Panc1 (cell line): ENCODE measurements around the gene DDOST. TPM values are rescaled to one million over a fixed set of nuclear protein-coding genes. Genes with fewer than 3 reads are reported as not detected.

ENCODE experiments used
- ATAC-seq: fragments of 200-7000 bp; cut with Tn5 transposase; 2 replicates; pipeline ENCODE4 v1.9.1; 2020; ENCODE audit warnings: mild to moderate bottlenecking, moderate library complexity
- BruUV-seq: library from RNA; stranded (reverse); fragments of 400-500 nt; replicated peaks from 2 replicates; lab custom pipeline; 2021; lab: Mats Ljungman, UMichigan
- CTCF ChIA-PET: fragments of 300-600 bp; sonication (Branson Sonifier 250); formaldehyde crosslinking; loops from one replicate; lab custom pipeline; 2022; ENCODE audit warnings: antibody characterized with exemption; lab: Charles Lee
- POLR2A ChIA-PET: fragments of 300-600 bp; sonication (Branson Sonifier 250); formaldehyde crosslinking; loops from one replicate; lab custom pipeline; 2022; ENCODE audit warnings: antibody characterized with exemption; lab: Charles Lee
- DNase-seq: peaks from one replicate; pipeline ENCODE4 v3.0.0-alpha.2; 2010; ENCODE audit warnings: low read depth, low spot score
- H3K27ac ChIP-seq: 2 replicates; pipeline ENCODE4 v1.5.1; 2011; ENCODE audit warnings: mild to moderate bottlenecking, low read length, inconsistent platforms
- H3K27me3 ChIP-seq: fragments of 200-500 bp; sonication (Bioruptor generic); 2 replicates; pipeline ENCODE4 v1.6.0; 2014; ENCODE audit warnings: low read length, inconsistent platforms; ENCODE audit not compliant: control insufficient read depth, insufficient read depth
- H3K36me3 ChIP-seq: fragments of 200-500 bp; sonication (Bioruptor generic); 2 replicates; pipeline ENCODE4 v1.5.1; 2014; ENCODE audit warnings: inconsistent platforms, mild to moderate bottlenecking, low read length, moderate library complexity; ENCODE audit not compliant: control insufficient read depth, insufficient read depth
- H3K4me1 ChIP-seq: 2 replicates; pipeline ENCODE4 v1.5.1; 2011; ENCODE audit warnings: inconsistent platforms, mild to moderate bottlenecking, low read length, moderate library complexity; ENCODE audit not compliant: control insufficient read depth, insufficient read depth
- H3K4me3 ChIP-seq, 2 experiments: 2 replicates each; pipeline ENCODE4 v1.5.1; 2011 to 2012; ENCODE audit warnings: low read depth in 2 of 2, low read length in 2 of 2, mild to moderate bottlenecking in 2 of 2, inconsistent platforms in 1 of 2, moderate library complexity in 1 of 2
- H3K9me3 ChIP-seq: fragments of 200-500 bp; sonication (Bioruptor generic); 2 replicates; pipeline ENCODE4 v1.5.1; 2014; ENCODE audit warnings: low read depth, mild to moderate bottlenecking, inconsistent platforms, low read length, moderate library complexity; ENCODE audit not compliant: control insufficient read depth, insufficient read depth
- POLR2AphosphoS5 ChIP-seq: IDR thresholded peaks from 2 replicates; pipeline ENCODE4 v1.6.1; 2012; ENCODE audit warnings: mild to moderate bottlenecking, low read depth, low read length, moderate library complexity
- SIN3A ChIP-seq: IDR thresholded peaks from 2 replicates; pipeline ENCODE4 v1.6.1; 2012; ENCODE audit warnings: low read depth, mild to moderate bottlenecking, low read length, moderate library complexity, borderline replicate concordance; ENCODE audit not compliant: insufficient read depth
- TCF7L2 ChIP-seq: IDR thresholded peaks from 2 replicates; pipeline ENCODE4 v1.6.1; 2011; ENCODE audit warnings: mild to moderate bottlenecking, low read depth, low read length, inconsistent platforms
- in situ Hi-C: cut with HindIII; loops from 2 replicates; pipeline ENCODE4 v1.10.0; 2016; ENCODE audit warnings: low sequenced_read_pairs, low pct_unique_long_range_greater_than_20kb
- intact Hi-C: fragments of 100-400 bp; cut with micrococcal nuclease; formaldehyde crosslinking; loops from one replicate; pipeline ENCODE4 v1.10.0; 2022; ENCODE audit not compliant: unreplicated experiment
- total RNA-seq: library from RNA; stranded (reverse); gene quantifications from one replicate; pipeline ENCODE4 v1.2.1, GENCODE V29; 2021; ENCODE audit not compliant: unreplicated experiment
- TF ChIP-seq, protein P1 (sequence below), 2 experiments: IDR thresholded peaks; 2 replicates each; pipeline ENCODE4 v1.6.1; 2011 to 2012; ENCODE audit warnings: low read depth in 2 of 2, control low read depth in 1 of 2, low read length in 1 of 2, mild to moderate bottlenecking in 1 of 2, moderate library complexity in 1 of 2; ENCODE audit not compliant: insufficient read depth in 1 of 2
- TF ChIP-seq, protein P2 (sequence below): fragments of 450-650 bp; IDR thresholded peaks from 2 replicates; pipeline ENCODE4 v1.5.1; 2017; ENCODE audit warnings: mild to moderate bottlenecking

The DDOST gene
- total RNA-seq, 1 experiment from 2014 or later: 337 TPM

DNA sequence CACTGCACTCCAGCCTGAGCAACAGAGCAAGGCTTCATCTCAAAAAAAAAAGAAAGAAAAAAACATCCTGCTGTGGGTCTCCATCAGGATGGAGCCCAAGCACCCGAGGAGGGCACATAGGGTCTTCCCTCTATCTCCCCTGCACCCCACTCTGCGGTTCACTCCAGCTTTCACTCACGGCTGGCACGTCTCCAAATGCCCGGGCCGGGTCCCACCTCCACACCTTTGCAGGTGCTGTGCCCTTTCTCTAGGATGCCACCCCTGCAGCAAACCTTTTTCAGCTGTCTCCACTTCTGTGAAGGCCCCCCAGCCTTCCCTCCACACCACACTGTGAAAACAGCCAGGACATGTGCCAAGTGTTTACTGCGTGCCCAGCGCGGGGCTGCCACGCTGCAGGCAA, 22.4 kb upstream of the DDOST start:
- no peak for TF ChIP-seq TCF7L2
- no peak for TF ChIP-seq POLR2AphosphoS5
- TF ChIP-seq, protein P1, sequence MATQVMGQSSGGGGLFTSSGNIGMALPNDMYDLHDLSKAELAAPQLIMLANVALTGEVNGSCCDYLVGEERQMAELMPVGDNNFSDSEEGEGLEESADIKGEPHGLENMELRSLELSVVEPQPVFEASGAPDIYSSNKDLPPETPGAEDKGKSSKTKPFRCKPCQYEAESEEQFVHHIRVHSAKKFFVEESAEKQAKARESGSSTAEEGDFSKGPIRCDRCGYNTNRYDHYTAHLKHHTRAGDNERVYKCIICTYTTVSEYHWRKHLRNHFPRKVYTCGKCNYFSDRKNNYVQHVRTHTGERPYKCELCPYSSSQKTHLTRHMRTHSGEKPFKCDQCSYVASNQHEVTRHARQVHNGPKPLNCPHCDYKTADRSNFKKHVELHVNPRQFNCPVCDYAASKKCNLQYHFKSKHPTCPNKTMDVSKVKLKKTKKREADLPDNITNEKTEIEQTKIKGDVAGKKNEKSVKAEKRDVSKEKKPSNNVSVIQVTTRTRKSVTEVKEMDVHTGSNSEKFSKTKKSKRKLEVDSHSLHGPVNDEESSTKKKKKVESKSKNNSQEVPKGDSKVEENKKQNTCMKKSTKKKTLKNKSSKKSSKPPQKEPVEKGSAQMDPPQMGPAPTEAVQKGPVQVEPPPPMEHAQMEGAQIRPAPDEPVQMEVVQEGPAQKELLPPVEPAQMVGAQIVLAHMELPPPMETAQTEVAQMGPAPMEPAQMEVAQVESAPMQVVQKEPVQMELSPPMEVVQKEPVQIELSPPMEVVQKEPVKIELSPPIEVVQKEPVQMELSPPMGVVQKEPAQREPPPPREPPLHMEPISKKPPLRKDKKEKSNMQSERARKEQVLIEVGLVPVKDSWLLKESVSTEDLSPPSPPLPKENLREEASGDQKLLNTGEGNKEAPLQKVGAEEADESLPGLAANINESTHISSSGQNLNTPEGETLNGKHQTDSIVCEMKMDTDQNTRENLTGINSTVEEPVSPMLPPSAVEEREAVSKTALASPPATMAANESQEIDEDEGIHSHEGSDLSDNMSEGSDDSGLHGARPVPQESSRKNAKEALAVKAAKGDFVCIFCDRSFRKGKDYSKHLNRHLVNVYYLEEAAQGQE (IDR thresholded peaks at IDR 0.05; ENCODE audit: insufficient read depth in 1 of 2, low read depth in 2 of 2, low read length in 1 of 2): no peak
- no peak for TF ChIP-seq SIN3A
- TF ChIP-seq, protein P2, sequence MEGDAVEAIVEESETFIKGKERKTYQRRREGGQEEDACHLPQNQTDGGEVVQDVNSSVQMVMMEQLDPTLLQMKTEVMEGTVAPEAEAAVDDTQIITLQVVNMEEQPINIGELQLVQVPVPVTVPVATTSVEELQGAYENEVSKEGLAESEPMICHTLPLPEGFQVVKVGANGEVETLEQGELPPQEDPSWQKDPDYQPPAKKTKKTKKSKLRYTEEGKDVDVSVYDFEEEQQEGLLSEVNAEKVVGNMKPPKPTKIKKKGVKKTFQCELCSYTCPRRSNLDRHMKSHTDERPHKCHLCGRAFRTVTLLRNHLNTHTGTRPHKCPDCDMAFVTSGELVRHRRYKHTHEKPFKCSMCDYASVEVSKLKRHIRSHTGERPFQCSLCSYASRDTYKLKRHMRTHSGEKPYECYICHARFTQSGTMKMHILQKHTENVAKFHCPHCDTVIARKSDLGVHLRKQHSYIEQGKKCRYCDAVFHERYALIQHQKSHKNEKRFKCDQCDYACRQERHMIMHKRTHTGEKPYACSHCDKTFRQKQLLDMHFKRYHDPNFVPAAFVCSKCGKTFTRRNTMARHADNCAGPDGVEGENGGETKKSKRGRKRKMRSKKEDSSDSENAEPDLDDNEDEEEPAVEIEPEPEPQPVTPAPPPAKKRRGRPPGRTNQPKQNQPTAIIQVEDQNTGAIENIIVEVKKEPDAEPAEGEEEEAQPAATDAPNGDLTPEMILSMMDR: no peak
- ChIA-PET POLR2A (no interaction called here), CTCF (no interaction called here)
- Histone ChIP-seq H3K9me3 (no peaks in the 10 kb centered on the region), H3K4me3 (no peak overlapping the region), H3K36me3 (no peaks in the 10 kb centered on the region), H3K27ac (no peak overlapping the region), H3K4me1 (no peaks in the 10 kb centered on the region), H3K27me3 (no peaks in the 10 kb centered on the region)
- BruUV-seq: no TSS peak
- ATAC-seq: no peak
- intact Hi-C loops (no loop called here), in situ Hi-C loops (no loop called here)
- no peak for DNase-seq

DNA sequence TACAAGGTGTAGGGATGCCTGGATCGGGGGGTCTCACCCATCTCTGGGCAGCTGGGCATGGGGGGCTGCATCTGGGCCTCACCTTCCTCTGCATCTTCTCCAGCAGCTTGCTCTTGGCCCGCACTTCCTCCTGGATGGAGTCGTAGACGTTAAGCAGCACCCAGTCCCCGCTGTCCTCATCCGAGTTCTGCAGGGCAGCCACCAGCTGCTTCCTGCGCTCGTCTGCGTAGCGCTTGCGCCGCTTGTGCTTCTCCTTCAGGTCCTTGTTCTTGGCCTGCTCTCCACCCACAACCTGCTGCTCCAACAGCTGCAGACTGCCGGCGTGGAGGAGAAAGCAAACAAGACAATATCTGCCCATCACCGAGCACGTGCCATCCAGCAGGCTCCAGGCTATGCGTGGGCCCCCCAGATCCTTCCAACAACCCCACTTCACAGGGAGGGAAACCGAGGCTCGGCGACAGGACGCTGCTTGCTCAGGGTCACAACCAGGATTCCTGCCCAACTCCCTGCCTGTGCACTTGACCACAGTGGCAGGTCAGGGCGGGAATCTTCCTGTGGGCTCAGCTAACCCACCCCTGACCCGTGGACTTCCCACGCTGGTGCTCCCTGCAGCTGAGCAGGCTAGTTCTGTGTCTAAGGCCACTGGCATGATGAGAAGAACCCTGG, 21.5 kb upstream of the DDOST start:
- TF ChIP-seq, protein P2: no peak
- TF ChIP-seq POLR2AphosphoS5: no peak
- no peak for TF ChIP-seq TCF7L2
- no peak for TF ChIP-seq SIN3A
- BruUV-seq: no TSS peak
- no peak for ATAC-seq
- no peak overlapping the region for H3K27ac ChIP-seq
- POLR2A ChIA-PET: no interaction called here
- CTCF ChIA-PET: interaction anchor here (0.6 kb wide), 1 partner anchor 9 kb away, joined by 8 read pairs; no protein-coding TSS in a partner anchor
- H3K4me1 ChIP-seq: no peaks in the 10 kb centered on the region
- no peak for DNase-seq
- H3K27me3 ChIP-seq: no peaks in the 10 kb centered on the region
- in situ Hi-C loops (no loop called here), intact Hi-C loops (no loop called here)
- no peaks in the 10 kb centered on the region for H3K36me3 ChIP-seq
- H3K4me3 ChIP-seq: no peak overlapping the region
- no peaks in the 10 kb centered on the region for H3K9me3 ChIP-seq
